ENCODE data around the gene FZD10. TPM values are rescaled to one million over a fixed set of nuclear protein-coding genes. Genes with fewer than 3 reads are reported as not detected.

The FZD10 gene
- total RNA-seq, 6 donors from 2014 or later, result 0.46 to 2.6 (median 1.1) TPM; not detected in 1

DNA sequence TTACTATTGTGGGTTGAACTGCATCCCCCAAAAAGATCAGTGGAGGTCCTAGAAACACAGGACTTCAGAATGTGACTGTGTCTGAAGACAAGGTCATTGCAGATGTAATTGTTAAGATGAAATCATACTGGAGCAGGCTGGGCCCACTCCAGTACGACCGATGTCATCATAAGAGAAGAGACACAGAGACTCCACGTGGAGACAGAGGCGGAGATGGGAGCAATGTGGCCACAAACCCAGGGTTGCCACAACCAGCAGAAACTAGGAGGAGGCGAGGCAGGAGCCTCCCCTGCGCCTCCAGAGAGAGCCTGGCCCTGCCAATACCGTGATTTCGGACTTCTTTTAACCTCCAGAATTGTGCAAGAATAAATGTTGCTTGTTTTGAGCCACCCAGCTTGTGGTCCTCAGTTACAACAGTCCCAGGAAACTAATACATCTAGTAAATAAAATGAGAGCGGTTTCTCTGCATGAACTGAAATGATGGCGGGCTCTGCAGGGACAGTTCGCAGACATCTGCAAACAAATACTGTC lies 25.7 kb upstream of the FZD10 start:
- Histone ChIP-seq H3K9me3 (no peaks in the 10 kb centered on the region), H3K4me1 (no peaks in the 10 kb centered on the region), H3K27me3 (no peaks in the 10 kb centered on the region), H3K27ac (no peak overlapping the region), H3K4me3 (no peak overlapping the region), H3K36me3 (no peaks in the 10 kb centered on the region)
- WGBS, 2 donors, result 75 to 85% methylated on average over 9 to 11 of the region's 11 CpGs
- no peak for ATAC-seq (ENCODE audit: low FRiP score in 2 of 2)
- TF ChIP-seq POLR2A (IDR thresholded peaks at IDR 0.05) (no peak), CTCF (IDR thresholded peaks at IDR 0.05) (no peak), POLR2AphosphoS5 (IDR thresholded peaks at IDR 0.05) (no peak), EP300 (IDR thresholded peaks at IDR 0.05) (no peak)
- DNase-seq, result no peak

DNA sequence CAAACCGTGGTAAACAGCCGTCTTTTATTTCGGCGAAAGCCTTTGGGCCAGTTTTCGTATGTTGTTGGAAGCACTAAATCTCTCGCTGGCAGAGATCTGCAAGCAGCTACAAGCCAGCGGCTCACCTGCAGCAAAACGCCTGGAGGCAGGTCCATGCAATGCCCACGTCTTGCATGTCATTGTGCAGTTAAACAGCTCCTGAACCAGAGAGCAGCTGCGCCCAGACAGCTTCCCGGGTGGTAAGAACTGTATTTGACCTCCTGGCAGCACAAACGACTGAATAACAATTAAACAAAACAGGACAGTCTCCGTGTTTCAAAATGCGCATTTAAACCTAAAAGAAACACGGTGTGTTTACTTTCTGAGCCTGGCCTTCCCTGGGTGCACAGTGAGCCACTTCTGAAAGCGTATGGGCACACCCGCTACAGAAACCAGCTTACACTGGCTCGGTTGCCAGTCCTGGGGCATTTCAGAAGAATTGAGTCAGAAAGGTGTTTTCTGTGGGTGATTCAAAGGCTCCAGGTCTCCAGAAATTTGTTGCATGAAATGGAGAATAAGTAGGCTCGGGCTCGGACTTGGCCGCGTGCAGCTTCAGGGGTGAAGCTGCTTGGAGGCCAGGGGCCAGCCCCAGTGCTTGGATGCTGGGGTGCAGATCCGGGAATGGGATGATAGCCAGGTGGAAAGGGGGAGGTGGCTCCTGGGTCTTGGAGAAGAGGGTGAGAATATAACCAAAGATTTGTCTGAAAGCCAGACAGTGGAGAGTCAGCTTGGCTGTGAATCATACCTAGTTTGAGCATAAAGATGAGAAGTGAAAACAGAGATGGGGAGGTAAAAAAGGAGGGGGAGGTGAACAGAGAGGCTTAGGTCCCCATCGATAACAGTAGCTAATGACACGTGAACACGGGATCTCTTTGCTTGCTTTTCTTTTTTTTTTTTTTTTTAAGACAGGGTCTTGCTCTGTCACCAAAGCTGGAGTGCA lies 24.9 kb upstream of the FZD10 start:
- no peaks in the 10 kb centered on the region for H3K36me3 ChIP-seq
- H3K4me3 ChIP-seq, result no peak overlapping the region
- no peaks in the 10 kb centered on the region for H3K27me3 ChIP-seq
- DNase-seq, result no peak
- no peak overlapping the region for H3K27ac ChIP-seq
- 56 to 57% methylated on average over 26 of the region's 26 CpGs for whole genome bisulfite sequencing, 2 donors
- H3K4me1 ChIP-seq, result no peaks in the 10 kb centered on the region
- no peak for ATAC-seq (ENCODE audit: low FRiP score in 2 of 2)
- no peak for TF ChIP-seq CTCF (IDR thresholded peaks at IDR 0.05)
- TF ChIP-seq POLR2A (IDR thresholded peaks at IDR 0.05), result no peak
- TF ChIP-seq POLR2AphosphoS5 (IDR thresholded peaks at IDR 0.05), result no peak
- no peak for TF ChIP-seq EP300 (IDR thresholded peaks at IDR 0.05)
- no peaks in the 10 kb centered on the region for H3K9me3 ChIP-seq

DNA sequence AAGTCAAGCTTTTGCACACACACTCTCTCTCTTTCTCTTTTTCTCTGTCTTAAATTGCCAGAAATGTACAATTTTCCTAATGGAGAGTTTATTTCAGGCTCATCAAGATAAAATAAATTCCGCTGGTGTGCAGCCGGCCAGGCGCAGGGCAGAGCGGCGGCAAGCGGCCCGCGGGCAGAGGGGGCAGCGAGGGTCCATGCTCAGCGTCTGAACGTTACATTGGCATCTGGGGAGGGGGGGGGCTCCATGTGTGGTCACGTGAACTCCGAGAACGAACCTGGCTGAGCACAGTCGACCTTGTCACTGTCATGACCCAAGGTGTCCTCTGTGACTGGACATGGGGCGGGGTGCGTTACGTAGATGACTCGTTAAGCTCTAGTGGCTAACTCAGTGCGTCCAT lies 23.8 kb upstream of the FZD10 start:
- Histone ChIP-seq H3K36me3 (no peaks in the 10 kb centered on the region), H3K27ac (no peak overlapping the region), H3K4me3 (no peak overlapping the region), H3K4me1 (no peaks in the 10 kb centered on the region), H3K27me3 (no peaks in the 10 kb centered on the region), H3K9me3 (no peaks in the 10 kb centered on the region)
- TF ChIP-seq POLR2A (IDR thresholded peaks at IDR 0.05) (no peak), CTCF (IDR thresholded peaks at IDR 0.05) (no peak), POLR2AphosphoS5 (IDR thresholded peaks at IDR 0.05) (no peak), EP300 (IDR thresholded peaks at IDR 0.05) (no peak)
- ATAC-seq (ENCODE audit: low FRiP score in 2 of 2) (no peak), DNase-seq (no peak)
- 87 to 94% methylated on average over 20 of the region's 20 CpGs for WGBS, 2 donors

GRCh38 chr12:130139567-130140421 lies 22.5 kb upstream of the FZD10 start:
- no peaks in the 10 kb centered on the region for H3K27me3 ChIP-seq
- H3K27ac ChIP-seq, result peak overlapping the region in 1 of 4 donors; percentile 3
- TF ChIP-seq POLR2AphosphoS5 (IDR thresholded peaks at IDR 0.05) (no peak), EP300 (IDR thresholded peaks at IDR 0.05) (no peak), CTCF (IDR thresholded peaks at IDR 0.05) (no peak), POLR2A (IDR thresholded peaks at IDR 0.05) (no peak)
- DNase-seq, result no peak
- H3K4me3 ChIP-seq, result no peak overlapping the region
- H3K36me3 ChIP-seq, result no peaks in the 10 kb centered on the region
- H3K4me1 ChIP-seq, result no peaks in the 10 kb centered on the region
- H3K9me3 ChIP-seq, result no peaks in the 10 kb centered on the region
- 72 to 73% methylated on average over 23 to 24 of the region's 25 CpGs for WGBS, 2 donors
- ATAC-seq (ENCODE audit: low FRiP score in 2 of 2), result no peak

All from upper lobe of left lung (tissue), 6 donors.